Measurements from ENCODE around the gene GKN2. TPM values are rescaled to one million over a fixed set of nuclear protein-coding genes. Genes with fewer than 3 reads are reported as not detected.
"Not testable (repeated sequence)": the region's sequence is repeated elsewhere in the genome, so short reads cannot be mapped to it uniquely, and the experiment has no call there.

Gene GKN2
- total RNA-seq, 1 donor from 2014 or later = 77.2 TPM

DNA sequence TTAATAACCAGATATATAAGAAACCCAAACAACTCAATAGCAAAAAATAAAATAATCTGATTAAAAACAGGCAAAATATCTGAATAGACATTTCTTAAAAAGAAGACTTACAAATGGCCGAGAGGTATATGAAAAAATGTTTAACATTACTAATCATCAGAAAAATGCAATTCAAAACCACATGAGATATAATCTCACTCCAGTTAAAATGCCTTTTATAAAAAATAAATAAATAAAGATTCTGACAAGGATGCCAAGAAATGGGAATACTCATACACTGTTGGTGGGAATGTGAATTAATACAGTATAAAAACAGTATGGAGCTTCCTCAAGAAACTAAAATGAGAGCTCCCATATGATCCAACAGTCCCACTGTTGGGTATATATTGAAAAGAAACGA is 47.6 kb downstream of the GKN2 start:
- H3K4me1 ChIP-seq = peaks cover 18% of the 10 kb centered on the region
- no peaks in the 10 kb centered on the region for H3K36me3 ChIP-seq
- intact Hi-C loops (cut with DNase I) = loop anchor here (5.0 to 10.0 kb wide), 2 partner anchors 60 to 153 kb away; no protein-coding TSS in a partner anchor
- H3K9me3 ChIP-seq = no peaks in the 10 kb centered on the region
- no peak for ATAC-seq
- H3K4me3 ChIP-seq = no peak overlapping the region
- no peak for DNase-seq
- TF ChIP-seq CTCF (IDR thresholded peaks at IDR 0.05) = no peak
- H3K27ac ChIP-seq = no peak overlapping the region
- no peaks in the 10 kb centered on the region for H3K27me3 ChIP-seq

- intact Hi-C loops (cut with DNase I) = loop anchor here (10.0 kb wide), 1 partner anchor 57 kb away; no protein-coding TSS in a partner anchor
Measured at GRCh38 chr2:68901561-68901960, 51.1 kb downstream of the GKN2 start.

GRCh38 chr2:68901199-68901514 is 51.5 kb downstream of the GKN2 start:
- no peaks in the 10 kb centered on the region for H3K4me1 ChIP-seq
- intact Hi-C loops (cut with DNase I) = loop anchor here (10.0 kb wide), 1 partner anchor 56 kb away; no protein-coding TSS in a partner anchor
- no peaks in the 10 kb centered on the region for H3K9me3 ChIP-seq
- TF ChIP-seq CTCF (IDR thresholded peaks at IDR 0.05) = no peak
- H3K27ac ChIP-seq = no peak overlapping the region
- no peak for ATAC-seq
- H3K27me3 ChIP-seq = no peaks in the 10 kb centered on the region
- no peak for DNase-seq
- no peaks in the 10 kb centered on the region for H3K36me3 ChIP-seq
- no peak overlapping the region for H3K4me3 ChIP-seq

More at GRCh38 chr2:68901561-68901960, 51.1 kb downstream of the GKN2 start:
- Histone ChIP-seq H3K27ac (no peak overlapping the region), H3K36me3 (no peaks in the 10 kb centered on the region), H3K9me3 (no peaks in the 10 kb centered on the region), H3K4me3 (no peak overlapping the region), H3K4me1 (no peaks in the 10 kb centered on the region), H3K27me3 (no peaks in the 10 kb centered on the region)
- ATAC-seq (no peak), DNase-seq (no peak)
- TF ChIP-seq CTCF (IDR thresholded peaks at IDR 0.05) = no peak

DNA sequence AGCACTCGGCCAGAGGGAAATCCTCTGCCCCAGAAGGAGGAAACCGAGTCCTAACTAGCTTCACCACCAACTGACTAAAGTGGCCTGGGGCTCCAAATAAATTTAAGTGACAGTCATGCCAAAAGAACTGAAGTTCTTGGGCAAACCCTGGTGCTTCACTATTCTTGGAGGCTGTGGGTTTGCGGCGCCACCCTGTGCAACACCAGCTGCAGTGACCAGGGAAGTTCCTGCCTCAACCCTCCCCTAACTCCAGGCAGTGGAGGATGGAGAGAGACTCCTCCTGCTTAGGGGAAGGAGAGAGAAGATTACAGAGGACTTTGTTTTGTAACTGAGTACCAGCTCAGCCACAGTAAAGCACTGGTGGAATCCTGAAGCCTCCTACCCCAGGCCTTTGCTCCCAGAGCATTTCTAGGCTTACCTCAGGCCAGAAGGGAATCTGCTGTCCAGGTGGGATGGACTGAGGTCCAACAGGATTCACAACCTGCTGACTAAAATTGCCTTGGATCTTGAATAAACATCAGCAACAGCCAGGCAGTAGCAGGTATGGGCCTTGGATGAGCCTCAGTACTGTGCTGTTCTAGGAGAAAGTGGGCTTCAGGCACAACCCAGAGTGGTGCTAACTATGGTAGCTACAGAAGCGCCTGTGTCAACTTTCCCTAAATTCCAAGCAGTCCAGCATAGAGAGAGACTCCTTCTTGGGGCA is 52.0 kb downstream of the GKN2 start:
- Histone ChIP-seq H3K27me3 (no peaks in the 10 kb centered on the region), H3K4me3 (no peak overlapping the region), H3K4me1 (no peaks in the 10 kb centered on the region), H3K36me3 (no peaks in the 10 kb centered on the region), H3K27ac (no peak overlapping the region), H3K9me3 (no peaks in the 10 kb centered on the region)
- DNase-seq = no peak
- no peak for TF ChIP-seq CTCF (IDR thresholded peaks at IDR 0.05)
- intact Hi-C loops (cut with DNase I) = loop anchor here (10.0 kb wide), 1 partner anchor 56 kb away; no protein-coding TSS in a partner anchor
- ATAC-seq = no peak

GRCh38 chr2:68895981-68896380 is 56.7 kb downstream of the GKN2 start:
- ATAC-seq; intact Hi-C loops (cut with DNase I); H3K9me3 ChIP-seq; H3K36me3 ChIP-seq; H3K27ac ChIP-seq; H3K27me3 ChIP-seq; H3K4me1 ChIP-seq; DNase-seq; H3K4me3 ChIP-seq: not testable (repeated sequence)

Other genes with a start within 250 kb of the GKN2 start
- 31.8 TPM for gene ARHGAP25, start 218.1 kb downstream of the GKN2 start, total RNA-seq
- gene BMP10, start 81.5 kb downstream of the GKN2 start, total RNA-seq = 1.4 TPM
- gene GKN1, start 21.7 kb upstream of the GKN2 start, total RNA-seq = not detected
- 81.2 TPM for gene ANTXR1, start 60.3 kb upstream of the GKN2 start, total RNA-seq